ENCODE results near the gene DMGDH.

The DMGDH gene

GRCh38 chr5:78972654-78973428 is 96.6 kb downstream of the DMGDH start:
- no peak for DNase-seq

DNA sequence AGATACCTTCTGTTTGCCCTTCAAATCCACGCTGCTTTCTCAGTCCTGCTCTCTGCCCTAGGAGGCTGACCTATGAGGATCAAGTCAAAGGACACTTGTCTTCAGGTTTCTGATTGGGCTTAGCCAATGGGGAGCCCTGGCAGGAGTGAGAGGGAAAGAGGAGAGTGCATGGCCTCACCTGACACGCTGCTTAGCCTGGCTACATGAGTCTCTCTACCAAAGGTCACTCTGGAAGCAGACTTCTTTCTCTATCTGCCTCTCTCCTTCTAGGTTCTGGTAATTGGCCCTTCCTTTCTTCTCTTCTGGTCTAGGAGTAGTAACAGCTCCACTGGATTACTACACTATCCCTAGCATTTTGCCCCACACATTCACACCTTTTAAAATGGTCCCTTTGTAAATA is 97.5 kb downstream of the DMGDH start:
- DNase-seq, result no peak

GRCh38 chr5:78968781-78969180 is 100.7 kb downstream of the DMGDH start:
- DNase-seq, result no peak

DNA sequence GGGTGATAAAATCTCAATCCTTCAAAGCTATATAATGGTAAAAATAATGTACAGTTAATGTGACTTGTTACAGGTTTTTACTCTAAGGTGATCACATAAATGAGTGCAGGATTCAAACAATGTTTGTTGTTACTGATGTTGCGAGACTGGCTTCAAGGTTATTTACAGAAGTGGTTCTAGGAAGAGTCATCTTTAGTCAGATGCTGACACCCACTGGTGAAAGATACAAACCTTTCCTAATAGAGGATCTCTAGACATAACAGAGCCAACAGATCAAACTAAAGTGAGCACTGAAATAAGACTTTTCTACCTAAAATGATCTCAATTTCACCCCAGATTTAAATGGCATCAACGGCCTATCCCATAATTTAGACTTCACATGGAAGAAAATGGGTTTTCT is 104.6 kb downstream of the DMGDH start:
- DNase-seq, result peak in 1 of 2 experiments; percentile 12

DNA sequence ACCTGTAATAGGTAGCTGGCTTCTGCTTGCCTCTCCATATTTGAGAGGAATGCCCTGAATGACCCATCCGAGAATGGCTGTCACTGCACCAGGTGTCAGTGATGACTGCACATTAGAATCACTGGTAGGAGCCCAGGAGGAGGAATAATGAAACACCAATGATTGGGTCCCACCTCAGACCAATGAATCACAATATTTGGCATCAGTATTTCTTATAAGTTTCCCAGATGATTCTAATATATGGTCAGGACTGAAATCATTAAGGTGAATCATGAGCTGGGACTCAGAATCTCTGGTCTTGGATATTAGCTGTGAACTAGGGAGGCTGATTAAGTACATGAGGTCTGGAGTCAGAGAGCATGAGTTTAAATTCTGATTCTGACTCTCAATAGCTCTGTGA is 107.7 kb downstream of the DMGDH start:
- no peak for DNase-seq

- DNase-seq, result no peak
Measured at GRCh38 chr5:78959767-78960166, 109.7 kb downstream of the DMGDH start.

DNA sequence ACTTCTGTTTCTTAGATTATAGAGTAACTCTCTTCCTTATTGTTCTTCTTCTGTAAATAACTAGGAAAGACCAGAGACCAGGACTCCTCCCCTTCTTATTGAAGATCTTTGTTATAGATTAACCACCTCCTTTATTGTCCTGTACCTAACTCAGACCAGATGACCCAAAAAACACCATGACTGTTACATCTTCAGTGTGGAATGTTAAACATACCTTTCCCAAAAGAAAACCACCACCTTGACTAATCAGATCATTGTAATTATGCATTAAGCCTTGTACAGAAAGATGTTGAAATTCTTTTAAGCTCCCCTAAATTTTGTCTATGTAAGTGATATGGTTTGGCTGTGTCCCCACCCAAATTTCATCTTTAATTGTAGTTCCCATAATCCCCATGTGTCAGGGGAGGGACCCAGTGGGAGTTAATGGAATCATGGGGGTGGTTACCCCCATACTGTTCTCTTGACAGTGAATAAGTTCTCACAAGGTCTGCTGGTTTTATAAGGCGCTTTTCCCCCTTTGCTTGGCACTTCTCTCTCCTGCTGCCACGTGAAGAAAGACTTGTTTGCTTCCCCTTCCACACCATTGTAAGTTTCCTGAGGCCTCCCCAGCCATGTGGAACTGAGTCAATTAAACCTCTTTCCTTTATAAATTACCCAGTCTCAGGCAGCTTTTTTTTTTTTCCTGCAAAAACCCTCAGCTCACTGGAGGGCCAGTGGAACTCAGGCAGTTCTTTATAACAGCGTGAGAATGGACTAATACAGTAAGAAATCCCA is 110.6 kb downstream of the DMGDH start:
- no peak for DNase-seq

DNA sequence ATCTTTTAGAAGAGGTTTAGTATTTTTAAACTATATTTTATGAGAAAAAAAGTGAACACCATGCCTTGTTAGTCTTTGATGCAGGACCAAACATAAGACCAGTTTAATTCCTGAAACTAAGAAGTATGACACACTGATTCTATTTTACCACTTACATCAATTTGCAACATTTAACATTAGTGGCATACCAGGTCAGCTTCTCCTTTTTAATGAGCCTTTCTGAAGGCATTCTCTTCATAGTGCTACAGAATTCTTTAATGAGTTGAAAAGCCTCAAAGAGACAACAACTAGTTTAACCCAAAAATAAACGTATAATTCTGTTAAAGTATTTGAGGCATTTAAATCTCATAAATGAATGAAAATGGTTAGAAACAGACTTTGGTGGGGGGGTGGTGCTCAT is 112.6 kb downstream of the DMGDH start:
- no peak for DNase-seq

- DNase-seq, result no peak
Measured at GRCh38 chr5:78953092-78953800, 116.2 kb downstream of the DMGDH start.
